HG03378 (cell line): ENCODE results near the gene MYOF.
A peak's percentile ranks its signal among the peaks of the same experiment; 100 is the strongest.
"Not testable (repeated sequence)": the region's sequence is repeated elsewhere in the genome, so short reads cannot be mapped to it uniquely, and the experiment has no call there.

Experiments
- ATAC-seq: cut with Tn5 transposase; IDR thresholded peaks from one replicate; pipeline ENCODE4 v1.9.1; 2021; ENCODE audit warnings: mild to moderate bottlenecking, moderate library complexity; ENCODE audit not compliant: unreplicated experiment

MYOF gene

DNA sequence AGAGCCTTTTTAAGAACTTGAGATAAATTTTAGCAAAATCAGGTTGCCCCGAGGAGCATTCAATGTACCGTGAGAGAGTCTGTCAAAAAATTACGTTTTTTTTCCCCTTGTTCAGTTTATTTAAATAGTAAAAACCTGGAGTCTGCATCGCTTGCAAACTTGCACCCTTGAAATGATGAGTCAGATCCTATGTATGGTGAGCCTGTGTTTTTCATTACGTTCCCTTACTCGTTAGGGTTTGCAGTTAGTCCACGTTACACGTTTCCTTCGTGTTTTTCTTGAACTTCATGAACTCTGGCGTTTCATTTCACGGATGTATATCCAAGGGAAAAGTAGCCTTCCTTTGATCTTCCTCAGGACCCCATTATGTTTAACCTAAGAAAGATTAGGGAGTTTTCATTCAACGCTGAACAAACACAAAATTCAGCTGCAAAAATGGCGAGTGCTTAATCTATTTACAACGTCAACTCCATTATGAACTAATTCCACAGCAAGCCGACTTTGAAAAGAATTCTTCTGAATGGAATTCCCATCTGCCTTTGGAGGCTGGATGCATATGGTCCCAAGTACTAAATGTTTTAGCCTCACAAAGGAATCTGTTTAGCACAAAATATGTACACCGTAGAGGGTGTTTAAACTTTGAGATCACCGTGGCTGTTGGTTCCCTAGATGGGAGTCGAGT, 182.4 kb downstream of the MYOF start:
- no peak for ATAC-seq

DNA sequence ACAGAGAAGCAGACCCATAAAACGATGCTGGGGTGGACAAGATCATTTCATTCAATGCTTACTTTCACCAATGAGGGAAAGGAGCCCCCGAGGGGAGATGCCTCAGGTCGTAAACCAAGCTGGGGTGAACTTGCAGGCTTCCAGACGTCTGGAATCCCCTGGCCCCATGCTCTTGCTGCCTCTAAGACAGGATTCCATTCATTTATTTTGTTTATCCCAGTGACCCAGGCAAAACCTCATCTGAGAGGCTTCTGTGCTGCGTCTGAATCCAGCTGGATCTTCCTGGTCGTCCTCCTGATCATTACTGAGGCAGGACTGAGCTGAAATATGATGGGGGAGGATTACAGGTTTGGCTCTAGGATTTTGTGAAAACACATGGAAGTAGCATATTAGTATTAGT, 182.9 kb downstream of the MYOF start:
- no peak for ATAC-seq

DNA sequence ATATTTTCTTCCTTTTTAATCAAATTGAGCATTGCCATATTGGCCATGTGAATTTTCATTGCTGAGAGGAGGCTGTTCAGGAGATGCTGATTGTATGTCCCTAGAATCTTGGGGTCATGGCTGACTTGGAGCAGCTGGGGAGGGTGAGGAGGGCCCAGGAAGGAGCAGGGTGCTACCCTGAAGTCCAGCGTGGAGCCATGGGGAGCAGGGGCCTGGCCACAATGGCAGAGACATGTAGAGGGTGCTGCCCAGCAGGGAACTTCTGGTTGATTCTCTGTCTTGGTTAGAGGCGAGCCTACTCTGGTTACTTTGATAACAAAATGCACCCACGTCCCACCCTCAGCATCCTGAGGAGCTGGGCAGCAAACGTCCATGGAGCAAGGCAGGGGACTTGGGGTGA, 186.0 kb downstream of the MYOF start:
- ATAC-seq = no peak

DNA sequence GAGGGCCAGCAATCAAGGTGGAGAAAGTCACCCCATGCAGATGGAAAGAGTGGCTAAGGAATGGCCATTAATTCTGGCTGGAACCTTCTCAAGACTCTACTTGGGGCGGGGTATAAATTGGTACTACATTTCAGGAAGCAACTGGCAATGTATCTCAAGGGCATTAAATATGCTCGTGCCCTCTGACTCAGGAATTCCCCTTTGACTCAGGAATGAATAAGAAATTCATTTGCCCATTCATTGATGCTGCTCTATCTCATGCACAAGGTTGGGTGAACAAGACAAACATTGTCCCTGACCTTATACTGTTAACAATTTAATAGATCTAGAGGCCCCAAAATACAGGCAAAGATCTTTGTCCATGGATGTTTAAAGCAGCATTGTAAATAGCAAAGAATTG, 188.1 kb downstream of the MYOF start:
- ATAC-seq = no peak

DNA sequence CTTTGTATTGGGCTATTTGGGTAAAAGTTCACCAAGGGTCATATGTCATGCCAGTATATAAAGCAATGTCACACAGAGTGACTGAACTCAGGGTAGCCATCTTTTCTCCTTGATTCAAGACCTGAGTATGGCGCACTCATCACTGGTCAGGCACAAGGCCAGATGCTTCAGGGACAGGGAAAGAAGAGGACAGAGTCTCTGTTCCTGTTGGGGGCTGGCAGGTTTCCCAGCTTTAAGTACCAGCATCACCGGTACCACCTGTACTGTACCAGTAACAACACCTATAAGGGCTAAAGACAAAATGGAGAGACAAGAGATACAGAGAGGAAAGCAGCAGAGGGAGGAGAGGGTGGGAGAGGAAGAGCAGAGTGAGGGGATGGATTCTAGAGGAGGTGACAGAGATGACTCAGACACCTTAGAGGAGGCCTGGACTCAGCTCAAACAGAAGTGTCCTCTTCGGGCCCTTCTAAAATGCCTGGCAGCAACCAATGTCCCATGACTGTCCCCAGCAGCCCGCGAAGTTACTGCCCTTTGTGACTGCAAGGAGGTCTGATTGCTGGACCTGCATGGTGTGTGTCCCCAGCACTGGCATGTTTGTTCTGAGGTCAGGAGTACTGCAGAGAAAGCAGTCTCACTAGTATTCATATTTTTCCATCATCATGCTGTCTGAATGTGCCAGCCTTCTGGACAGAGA, 191.3 kb downstream of the MYOF start:
- ATAC-seq = no peak

DNA sequence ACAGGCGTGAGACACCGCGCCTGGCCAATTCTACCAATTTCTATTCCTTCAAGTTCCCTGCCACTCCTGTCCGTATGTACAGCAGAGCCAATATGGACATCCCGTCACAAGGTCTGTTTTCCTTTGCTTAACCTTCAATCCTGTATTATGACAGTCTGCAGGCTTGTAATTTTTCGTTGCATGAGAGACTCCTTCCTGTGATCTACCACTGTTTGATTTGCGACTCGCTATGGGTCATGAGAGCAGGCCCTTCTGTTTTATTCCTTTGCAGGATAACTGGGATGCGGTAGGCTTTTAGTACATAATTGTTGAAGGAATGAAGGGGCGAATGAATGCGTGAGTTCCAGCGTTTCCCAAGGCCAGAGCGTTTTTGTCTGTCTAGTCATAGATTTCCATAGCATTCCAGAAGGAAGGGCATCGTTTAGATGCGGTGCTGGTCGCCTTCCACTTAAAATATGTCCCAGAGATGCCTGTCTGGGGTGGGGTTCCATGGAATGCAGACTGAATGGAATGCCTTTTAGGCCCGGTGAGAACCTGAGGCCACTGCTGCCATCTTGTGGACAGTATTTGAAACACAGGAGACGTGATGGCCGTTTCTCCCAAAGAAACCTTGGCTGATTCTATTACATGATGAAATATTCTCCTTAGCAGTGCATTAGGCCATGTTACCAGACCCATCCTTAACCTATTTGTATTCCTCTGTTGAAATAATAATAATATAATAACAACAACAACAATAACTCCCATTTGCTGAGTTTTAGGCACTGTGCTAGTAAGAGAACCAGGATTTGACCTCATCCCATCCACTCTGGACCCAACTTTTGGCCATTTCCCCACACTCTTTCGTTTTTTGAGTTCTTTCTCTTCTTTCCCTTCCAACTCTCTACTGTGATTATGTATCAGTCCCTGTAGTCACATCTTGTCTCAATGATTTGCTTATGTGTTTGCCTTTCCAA, 193.2 kb downstream of the MYOF start:
- ATAC-seq = no peak

DNA sequence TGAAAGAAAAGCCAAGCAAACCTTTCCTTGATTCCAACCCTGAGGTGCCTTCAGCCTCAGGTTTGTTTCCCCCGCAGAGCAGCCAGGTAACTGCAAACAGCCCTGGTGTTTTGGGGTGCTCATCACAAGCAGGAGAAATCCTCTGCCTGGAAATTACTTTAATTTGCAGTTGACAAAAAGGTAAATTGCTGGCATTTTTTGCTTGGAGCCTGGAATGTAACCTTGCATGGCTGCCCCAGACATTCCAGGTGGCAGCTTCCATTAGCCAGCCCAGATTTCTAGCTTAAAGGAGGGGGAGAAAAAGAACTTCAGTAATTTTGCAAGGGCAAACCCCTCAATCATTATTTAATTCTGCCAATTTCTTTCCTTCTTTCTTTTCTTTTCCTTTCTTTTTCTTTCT, 194.4 kb downstream of the MYOF start:
- ATAC-seq = no peak

DNA sequence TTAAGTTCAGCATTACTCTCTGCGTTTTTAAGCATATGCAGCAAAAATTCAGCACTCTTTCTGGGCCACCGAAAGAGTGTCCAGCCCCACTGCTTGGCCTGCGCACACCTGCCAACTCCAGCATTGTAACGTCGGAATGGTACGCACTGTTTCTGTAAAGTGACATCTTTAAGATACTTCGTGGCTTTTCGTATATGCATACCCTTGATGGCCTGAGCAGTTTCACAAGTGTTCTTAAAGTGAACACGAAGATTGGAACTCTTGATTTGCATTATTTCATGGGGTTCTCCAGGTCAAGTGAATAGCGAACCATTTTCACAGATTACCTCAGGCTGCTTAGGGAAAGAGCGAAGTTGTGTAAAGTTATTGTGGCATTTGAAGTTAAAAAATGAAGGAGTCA, 197.9 kb downstream of the MYOF start:
- not testable (repeated sequence) for ATAC-seq

DNA sequence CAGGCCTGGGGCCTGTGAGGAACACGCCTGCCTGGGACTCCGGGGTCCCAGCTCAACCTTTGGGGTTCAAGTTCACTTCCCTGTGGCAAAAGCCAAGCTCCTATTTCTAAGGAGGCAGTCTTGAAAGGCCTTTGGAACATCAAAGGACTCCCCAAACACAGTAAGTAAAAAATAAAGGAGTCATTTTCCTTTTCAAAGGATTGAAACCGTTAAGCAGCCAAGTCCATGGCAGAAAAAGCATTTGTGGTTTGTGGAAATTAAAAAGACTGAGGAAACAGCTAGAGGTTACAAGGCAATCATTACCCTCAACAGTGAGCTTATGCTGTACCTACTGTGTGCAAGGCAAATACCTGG, 200.8 kb downstream of the MYOF start:
- no peak for ATAC-seq

DNA sequence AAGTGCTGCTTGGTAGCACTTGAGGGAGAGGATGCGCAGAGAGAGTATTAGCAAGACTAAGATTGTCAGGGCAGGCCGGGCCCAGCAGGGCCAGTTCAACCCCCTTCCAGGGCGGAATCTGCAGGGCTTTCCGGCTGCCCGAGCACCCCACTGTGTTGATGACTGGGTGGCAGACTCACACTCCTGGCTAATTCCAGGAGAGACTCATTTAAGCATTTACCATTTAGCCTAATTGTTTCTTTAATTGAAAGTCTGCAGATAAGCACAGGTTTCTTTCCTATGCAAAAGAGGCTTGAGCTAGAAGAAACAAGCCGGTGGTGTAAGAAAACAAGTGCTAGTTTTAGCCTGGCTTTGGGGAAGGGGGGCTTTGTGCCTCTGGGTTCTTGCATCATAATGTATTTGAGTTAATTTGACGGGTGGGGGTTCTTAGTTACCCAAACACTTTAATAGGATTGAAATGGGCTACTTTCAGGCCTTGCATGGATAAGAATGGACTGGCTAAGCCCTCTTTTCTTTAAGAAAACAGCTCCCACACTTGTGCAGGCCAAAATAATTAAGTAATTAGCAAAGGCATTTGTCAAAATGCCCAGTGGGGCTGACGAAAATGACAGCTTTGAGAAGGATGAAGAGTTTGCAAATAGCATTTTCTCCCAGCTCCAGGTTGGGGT, 201.3 kb downstream of the MYOF start:
- ATAC-seq = no peak

DNA sequence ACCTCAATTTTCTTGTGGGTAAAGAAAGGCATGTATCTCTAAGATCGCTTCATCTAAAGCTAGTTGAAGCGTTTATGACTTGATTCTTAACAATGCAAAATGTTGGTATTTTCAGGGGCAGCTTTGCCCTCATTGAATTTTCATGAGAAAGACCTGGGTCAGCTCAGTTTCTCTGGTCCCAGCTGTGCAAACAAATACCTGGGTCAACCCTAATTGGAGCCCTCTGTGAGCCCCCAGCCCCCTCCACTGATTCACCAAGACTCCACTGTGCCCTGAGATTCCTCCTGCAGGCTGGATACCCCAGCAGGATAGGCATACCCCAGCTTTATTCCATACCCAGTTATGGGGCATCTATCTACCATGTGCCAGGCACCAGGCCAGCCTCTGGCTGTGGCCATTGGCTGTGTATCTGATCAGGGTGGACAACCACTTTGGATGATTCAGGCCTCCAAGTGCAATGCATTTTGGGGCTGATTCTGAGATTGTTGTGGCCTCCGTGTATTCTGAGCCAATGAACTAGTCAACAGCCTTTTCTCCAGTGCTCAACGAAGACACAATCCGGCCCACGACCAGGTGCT, 201.9 kb downstream of the MYOF start:
- no peak for ATAC-seq

DNA sequence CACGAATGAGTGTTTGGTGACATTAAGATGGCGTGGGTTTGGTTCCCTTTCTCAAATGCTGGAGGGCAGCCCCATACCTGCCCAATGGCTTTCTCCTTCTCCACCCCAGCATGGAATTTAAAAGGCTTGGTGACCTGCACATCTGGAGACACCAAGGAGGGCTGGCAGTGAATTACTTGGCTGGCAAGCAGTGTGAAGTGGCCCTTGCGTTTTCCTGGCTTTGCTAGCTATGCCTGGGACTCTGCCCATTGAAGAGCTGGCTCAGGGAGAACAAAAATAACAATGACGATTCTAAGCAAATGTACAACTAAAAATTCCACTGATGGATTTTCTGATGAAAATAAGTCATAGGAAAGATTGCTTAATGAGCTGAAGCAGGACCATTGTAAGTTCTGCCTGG, 204.8 kb downstream of the MYOF start:
- no peak for ATAC-seq

DNA sequence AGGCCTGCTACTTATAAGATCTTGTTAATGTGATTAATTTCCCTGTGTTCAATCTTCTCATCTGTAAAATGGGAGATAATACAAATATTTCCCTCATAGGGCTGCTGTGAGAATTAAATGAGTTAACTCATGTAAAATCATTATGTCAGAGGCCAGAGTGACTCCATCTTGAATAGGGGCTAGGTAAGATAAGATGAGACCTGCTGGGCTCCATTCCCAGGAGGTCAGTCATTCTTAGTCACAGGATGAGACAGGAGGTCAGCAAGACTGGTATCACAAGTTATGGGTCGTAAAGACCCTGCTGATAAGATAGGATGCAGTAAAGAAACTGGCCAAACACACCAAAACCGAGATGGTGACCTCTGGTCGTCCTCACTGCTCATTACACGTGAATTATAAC, 207.7 kb downstream of the MYOF start:
- no peak for ATAC-seq

DNA sequence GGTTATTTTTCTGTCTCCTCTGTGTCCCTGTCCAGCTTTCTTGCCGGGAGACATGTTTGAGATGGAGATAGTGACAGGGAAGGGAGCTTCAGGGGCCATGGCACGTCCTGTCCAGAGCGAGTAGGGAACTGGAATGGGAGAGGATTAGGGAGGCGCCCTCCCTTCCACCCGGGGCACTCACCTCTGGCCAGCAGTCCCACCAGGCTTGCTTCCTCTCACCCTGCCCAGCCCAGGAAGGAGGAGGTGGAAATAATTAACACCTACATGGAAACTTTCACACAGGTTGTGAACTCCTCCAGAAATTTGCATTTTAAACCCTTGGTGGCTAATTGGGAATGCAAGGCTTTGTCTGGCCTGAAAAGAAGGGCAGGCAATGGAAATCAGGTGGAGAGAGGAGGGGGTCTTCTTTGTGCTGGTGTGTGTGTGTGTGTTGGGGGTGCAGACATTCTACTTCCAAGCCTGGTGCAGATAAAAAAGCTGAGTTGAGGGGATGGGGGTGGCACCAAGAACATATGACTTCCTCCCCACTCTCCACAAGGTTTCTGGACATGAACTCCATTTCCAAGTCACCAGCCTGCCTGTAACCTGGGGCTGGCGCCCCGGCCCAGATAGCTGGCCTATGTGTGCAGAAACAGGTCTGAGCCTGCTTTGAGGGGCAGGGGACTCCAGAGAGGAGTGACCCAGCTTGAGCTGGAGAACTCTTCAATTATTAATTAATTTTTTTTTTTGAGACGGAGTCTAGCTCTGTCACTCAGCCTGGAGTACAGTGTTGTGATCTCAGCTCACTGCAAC, 209.1 kb downstream of the MYOF start:
- no peak for ATAC-seq

DNA sequence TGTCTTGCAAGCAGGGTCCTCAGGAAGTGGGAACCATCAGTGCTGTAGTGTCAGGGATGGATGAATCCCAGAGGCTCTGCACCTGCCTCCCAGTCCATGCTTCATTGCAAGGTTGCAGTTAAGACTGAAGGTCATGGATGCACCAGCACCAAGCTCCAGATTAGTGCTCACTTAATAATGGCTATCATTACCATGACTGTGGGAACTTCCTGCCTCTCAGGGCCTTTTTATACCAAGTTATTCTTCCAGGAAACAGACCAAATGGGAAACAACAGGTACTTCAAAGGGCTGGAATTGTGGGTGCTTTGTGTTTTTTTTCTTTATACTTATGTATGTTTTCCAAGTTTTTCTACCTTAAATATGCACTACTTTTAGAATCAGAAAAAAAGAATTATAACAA, 210.8 kb downstream of the MYOF start:
- ATAC-seq = no peak

DNA sequence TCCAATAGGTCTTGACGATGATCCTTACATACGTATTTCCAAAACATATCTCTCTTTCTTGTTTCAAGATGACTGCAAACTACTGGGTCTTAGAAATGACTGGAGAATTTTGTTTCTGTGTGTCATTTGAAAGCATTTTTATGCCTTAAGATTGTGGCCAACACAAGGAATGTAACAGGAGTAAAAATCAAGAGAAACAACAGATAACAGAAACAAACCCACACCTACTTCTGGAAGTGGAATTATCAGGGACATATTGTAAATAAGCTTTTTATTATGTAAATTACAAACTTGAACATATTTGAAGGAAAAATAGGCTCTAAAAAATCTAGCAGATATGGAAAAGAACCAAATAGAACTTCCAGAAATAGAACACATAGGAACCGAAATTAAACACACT, 212.9 kb downstream of the MYOF start:
- ATAC-seq = no peak

DNA sequence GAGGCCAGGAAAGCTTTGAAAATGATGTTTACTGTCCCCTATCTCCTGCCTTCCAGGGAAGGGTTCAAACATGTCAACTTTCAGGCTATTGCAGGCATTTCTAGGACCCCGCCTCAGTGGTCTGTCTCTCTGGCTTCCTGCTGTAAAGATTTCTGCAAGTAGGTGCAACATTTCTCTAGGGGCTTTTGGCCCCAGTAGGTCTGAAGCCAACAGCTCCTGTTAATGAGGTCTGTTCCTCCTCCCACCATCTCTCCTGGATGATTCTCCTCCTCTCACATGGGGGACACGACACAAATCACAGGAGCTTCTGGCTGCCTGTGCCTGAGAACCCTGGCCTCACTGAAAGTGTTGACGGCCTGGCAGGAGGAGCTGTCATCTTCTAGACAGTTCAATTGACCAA, 214.1 kb downstream of the MYOF start:
- no peak for ATAC-seq

DNA sequence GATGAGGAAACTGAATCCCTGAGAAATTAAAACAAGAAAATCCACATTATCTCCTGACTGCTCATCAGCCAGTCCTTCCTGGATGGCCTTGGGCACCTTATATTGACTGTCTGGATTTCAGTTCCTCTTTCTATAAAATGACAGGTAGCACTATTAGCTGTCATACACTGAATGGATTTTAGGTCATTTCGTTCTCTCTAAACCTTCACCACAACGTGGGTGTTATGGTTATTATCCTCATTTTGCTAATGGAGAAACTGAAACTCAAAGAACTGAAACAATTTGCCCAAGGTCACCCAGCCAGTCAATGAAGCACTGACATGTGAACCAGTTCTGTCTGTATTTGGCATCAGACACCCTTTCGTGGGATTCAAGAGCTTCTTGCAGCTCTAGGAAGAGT, 214.6 kb downstream of the MYOF start:
- peak; percentile 99 for ATAC-seq

DNA sequence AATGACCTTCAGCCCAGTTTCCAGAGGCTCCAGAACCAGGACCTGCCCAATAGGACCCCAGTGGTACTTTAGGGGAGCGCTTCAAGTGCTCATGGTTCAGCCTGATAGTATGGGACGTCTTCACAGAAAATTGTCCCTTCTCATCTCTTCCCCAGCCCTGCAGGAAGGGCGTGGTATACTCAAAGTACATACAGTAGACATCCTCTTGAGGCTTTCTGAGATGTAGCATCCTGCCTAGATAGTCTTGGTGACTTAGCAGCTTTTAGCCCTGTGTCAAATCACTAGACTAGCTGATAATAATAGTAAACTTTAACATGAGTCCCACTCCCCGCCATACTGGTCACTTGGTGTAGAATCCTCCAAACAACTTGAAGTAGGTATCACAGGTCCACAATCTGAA, 215.3 kb downstream of the MYOF start:
- no peak for ATAC-seq

DNA sequence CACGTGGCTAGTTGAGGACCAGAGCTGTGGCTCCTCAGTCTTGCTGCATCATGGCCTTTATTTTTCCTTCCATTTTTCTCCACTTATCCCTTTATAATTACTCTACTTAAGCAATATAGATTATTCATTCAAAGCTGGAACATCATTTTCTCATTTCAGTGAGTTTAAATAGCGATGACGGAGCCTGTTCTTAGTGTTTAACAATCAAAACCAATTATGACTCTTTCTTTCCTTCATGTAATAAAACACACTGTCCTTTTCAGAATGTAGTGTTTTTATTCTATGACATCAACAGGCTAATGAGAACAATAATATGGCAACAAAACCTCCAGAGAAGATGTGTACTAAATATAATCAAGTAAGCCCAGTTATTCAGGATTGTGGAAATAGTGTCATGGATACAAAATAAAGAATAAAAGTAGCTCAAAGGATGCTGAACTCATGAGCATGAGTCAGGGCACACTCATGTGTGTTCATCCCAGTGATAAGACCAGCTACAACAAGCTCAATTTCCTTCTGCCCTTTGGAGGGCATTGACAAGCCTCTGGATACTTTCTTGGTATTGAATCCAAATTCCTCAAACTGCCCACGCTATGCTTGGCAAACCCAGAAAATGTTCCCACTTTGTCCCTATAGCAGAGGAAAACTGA, 220.0 kb downstream of the MYOF start:
- ATAC-seq = no peak
